B cell (primary cell): ENCODE results near the gene BST2. TPM values are rescaled to one million over a fixed set of nuclear protein-coding genes. Genes with fewer than 3 reads are reported as not detected.

Experiments
- ATAC-seq: fragments of 200-7000 bp; cut with Tn5 transposase; one replicate; pipeline ENCODE4 v1.10.0; 2021; ENCODE audit warnings: low read depth, mild to moderate bottlenecking, moderate number of reproducible peaks, moderate library complexity
- CTCF ChIA-PET: fragments of 350-600 bp; sonication (Branson Sonifier 250); formaldehyde crosslinking; loops from one replicate; lab custom pipeline; 2021; ENCODE audit warnings: antibody characterized with exemption, inconsistent platforms; lab: Charles Lee
- POLR2A ChIA-PET: fragments of 350-600 bp; sonication (Branson Sonifier 250); formaldehyde crosslinking; loops from one replicate; lab custom pipeline; 2021; ENCODE audit warnings: antibody characterized with exemption; lab: Charles Lee
- DNase-seq: peaks from one replicate; pipeline ENCODE4 v3.0.0; 2013
- H2AFZ ChIP-seq: 2 replicates; pipeline ENCODE4 v1.6.1; 2012; ENCODE audit warnings: mild to moderate bottlenecking, low read depth, low read length; ENCODE audit not compliant: insufficient read depth, poor library complexity, severe bottlenecking
- H3K27ac ChIP-seq, 2 donors: 1 replicate in 1 of 2; 2 replicates in 1 of 2; pipeline ENCODE4 v1.5.1; 2012 to 2013; ENCODE audit warnings: low read length in 2 of 2, mild to moderate bottlenecking in 2 of 2, moderate library complexity in 1 of 2
- H3K27me3 ChIP-seq, 4 experiments: fragments of 200-600 bp in 1 of 4; sonication (generic) in 1 of 4; replicated peaks in 1 of 4; 1 replicate in 2 of 4; 2 replicates in 2 of 4; pipeline versions ENCODE4 v1.6.1 to v1.7.0; 2013 to 2016; ENCODE audit warnings: low read length in 3 of 4, mild to moderate bottlenecking in 2 of 4, mixed read lengths in 1 of 4, moderate library complexity in 1 of 4; ENCODE audit not compliant: insufficient read depth in 4 of 4, control insufficient read depth in 3 of 4; ENCODE audit errors: control extremely low read depth in 1 of 4
- H3K36me3 ChIP-seq, 2 experiments: replicated peaks in 1 of 2; 1 replicate in 1 of 2; 2 replicates in 1 of 2; pipeline versions ENCODE4 v1.6.1 to v1.7.1; 2013; ENCODE audit warnings: low read length in 1 of 2; ENCODE audit not compliant: insufficient read depth in 2 of 2, control insufficient read depth in 1 of 2; ENCODE audit errors: control extremely low read depth in 1 of 2, extremely low read depth in 1 of 2
- H3K4me1 ChIP-seq, 2 donors: fragments of 200-600 bp in 1 of 2; sonication (generic) in 1 of 2; 1 replicate in 1 of 2; 2 replicates in 1 of 2; pipeline versions ENCODE4 v1.5.1 to v1.6.1; 2013 to 2017; ENCODE audit warnings: low read length in 2 of 2; ENCODE audit not compliant: control insufficient read depth in 2 of 2, insufficient read depth in 2 of 2
- H3K4me2 ChIP-seq: replicated peaks from 2 replicates; pipeline ENCODE3; 2012; ENCODE audit warnings: mild to moderate bottlenecking, low read depth, low read length; ENCODE audit not compliant: poor library complexity, severe bottlenecking
- H3K4me3 ChIP-seq, 5 experiments: fragments of 200-600 bp in 1 of 5; sonication (generic) in 1 of 5; 1 replicate in 3 of 5; 2 replicates in 2 of 5; pipeline versions ENCODE4 v1.5.1 to v1.7.0; 2011 to 2016; ENCODE audit warnings: low read length in 4 of 5, mild to moderate bottlenecking in 4 of 5, low read depth in 2 of 5, control low read depth in 1 of 5, moderate library complexity in 1 of 5; ENCODE audit not compliant: insufficient read depth in 1 of 5; ENCODE audit errors: control extremely low read depth in 1 of 5, extremely low read depth in 1 of 5
- H3K79me2 ChIP-seq: fragments of 200-600 bp; sonication (generic); one replicate; pipeline ENCODE4 v1.6.0; 2016; ENCODE audit warnings: low read length; ENCODE audit not compliant: control insufficient read depth, insufficient read depth
- H3K9ac ChIP-seq: fragments of 200-600 bp; sonication (generic); 2 replicates; pipeline ENCODE4 v1.6.1; 2017; ENCODE audit warnings: mild to moderate bottlenecking, low read length, moderate library complexity
- H3K9me3 ChIP-seq, 3 donors: one replicate each; pipeline versions ENCODE4 v1.6.1 to v1.7.1; 2013; ENCODE audit warnings: low read length in 2 of 3; ENCODE audit not compliant: control insufficient read depth in 2 of 3, insufficient read depth in 1 of 3; ENCODE audit errors: control extremely low read depth in 1 of 3
- H4K20me1 ChIP-seq: 2 replicates; pipeline ENCODE4 v1.6.0; 2012; ENCODE audit warnings: mild to moderate bottlenecking, low read length; ENCODE audit not compliant: insufficient read depth, control insufficient read depth, poor library complexity, severe bottlenecking
- H3K27ac Mint-ChIP-seq: one replicate; pipeline ENCODE4 v1.8.0; 2021; ENCODE audit warnings: mixed read lengths
- H3K27me3 Mint-ChIP-seq: one replicate; pipeline ENCODE4 v1.8.0; 2021; ENCODE audit warnings: mixed read lengths
- H3K4me1 Mint-ChIP-seq: one replicate; pipeline ENCODE4 v1.8.0; 2021; ENCODE audit warnings: mixed read lengths
- H3K4me3 Mint-ChIP-seq: one replicate; pipeline ENCODE4 v1.8.0; 2021; ENCODE audit warnings: mixed read lengths
- H3K9me3 Mint-ChIP-seq: one replicate; pipeline ENCODE4 v1.8.0; 2022; ENCODE audit warnings: mixed read lengths; ENCODE audit not compliant: insufficient read depth
- CTCF ChIP-seq: fragments of 200-600 bp; IDR thresholded peaks from one replicate; pipeline ENCODE4 v1.8.0; 2022; ENCODE audit warnings: antibody characterized with exemption, mild to moderate bottlenecking
- EZH2 ChIP-seq: IDR thresholded peaks from 2 replicates; pipeline ENCODE4 v1.6.1; 2012; ENCODE audit warnings: borderline replicate concordance, low read depth, mild to moderate bottlenecking, moderate library complexity, low read length; ENCODE audit not compliant: insufficient read depth, poor library complexity, severe bottlenecking
- WGBS: methylation state at CpG from one replicate; pipeline ENCODE4 v1.1.5; 2013; ENCODE audit warnings: missing lambda C conversion rate; ENCODE audit not compliant: insufficient coverage; 5-methylcytosine and 5-hydroxymethylcytosine counted together
- intact Hi-C: fragments of 100-400 bp; cut with micrococcal nuclease; formaldehyde crosslinking; loops from one replicate; pipeline ENCODE4 v1.10.0; 2022
- polyA plus RNA-seq: library from polyadenylated mRNA; depleted of rRNA; stranded (reverse); fragments of >200 nt; gene quantifications from 2 replicates; pipeline ENCODE4 v1.2.3, GENCODE V29; 2012
- total RNA-seq, 2 donors: library from RNA; stranded (reverse); fragments of 120-200 nt in 1 of 2; gene quantifications; 1 replicate in 1 of 2; 2 replicates in 1 of 2; pipeline versions ENCODE4 v1.2.3 to v1.2.4, GENCODE V29; 2013 to 2022

BST2 gene
- total and polyA plus RNA-seq, 2 donors (not counting 1 experiment from before 2014, with no cell fraction given): 59.7 to 79.5 TPM

GRCh38 chr19:17398902-17399527 lies 6.4 kb downstream of the BST2 start:
- DNase-seq (no peak), ATAC-seq (no peak)
- H3K4me3 ChIP-seq: no peak overlapping the region
- POLR2A ChIA-PET: no interaction called here
- Mint-ChIP-seq H3K4me1 (peaks cover 14% of the 10 kb centered on the region), H3K9me3 (no peaks in the 10 kb centered on the region), H3K27ac (no peak overlapping the region), H3K4me3 (no peak overlapping the region), H3K27me3 (no peaks in the 10 kb centered on the region)
- H3K4me1 ChIP-seq: peaks cover 9 to 17% of the 10 kb centered on the region in 2 donors
- H3K9me3 ChIP-seq: no peaks in the 10 kb centered on the region
- no peak for TF ChIP-seq EZH2
- TF ChIP-seq CTCF: no peak
- H2AFZ ChIP-seq: no peak overlapping the region
- intact Hi-C loops: no loop called here
- H4K20me1 ChIP-seq: peaks cover 17% of the 10 kb centered on the region
- H3K4me2 ChIP-seq: no peak overlapping the region
- peaks cover 0 to 19% of the 10 kb centered on the region in 2 experiments for H3K36me3 ChIP-seq
- WGBS: 77% methylated on average over 8 of the region's 8 CpGs
- no peak overlapping the region for H3K27ac ChIP-seq
- H3K79me2 ChIP-seq: peaks cover 11% of the 10 kb centered on the region
- no peak overlapping the region for H3K9ac ChIP-seq
- H3K27me3 ChIP-seq: no peaks in the 10 kb centered on the region
- CTCF ChIA-PET: interaction anchor here (1.7 kb wide), 1 partner anchor 10 kb away, joined by 7 read pairs; no protein-coding TSS in a partner anchor

GRCh38 chr19:17394891-17395415 lies 10.5 kb downstream of the BST2 start:
- peak; percentile 28 for TF ChIP-seq CTCF
- no peak for TF ChIP-seq EZH2
- Histone ChIP-seq H3K36me3 (peaks cover 0 to 8% of the 10 kb centered on the region in 2 experiments), H3K79me2 (no peaks in the 10 kb centered on the region), H3K27me3 (peaks cover 0 to 19% (median 8%) of the 10 kb centered on the region in 4 experiments), H2AFZ (peak overlapping the region; percentile 38), H3K4me1 (peaks cover 23 to 26% of the 10 kb centered on the region in 2 donors), H4K20me1 (no peaks in the 10 kb centered on the region), H3K9me3 (peaks cover 0 to 9% (median 0%) of the 10 kb centered on the region in 3 donors), H3K27ac (peak overlapping the region in 1 of 2 donors; percentile 53), H3K4me3 (no peak overlapping the region), H3K4me2 (peak overlapping the region; percentile 51), H3K9ac (no peak overlapping the region)
- Mint-ChIP-seq H3K27ac (peak overlapping the region; percentile 41), H3K27me3 (no peaks in the 10 kb centered on the region), H3K4me3 (no peak overlapping the region), H3K4me1 (peaks cover 21% of the 10 kb centered on the region), H3K9me3 (no peaks in the 10 kb centered on the region)
- peak; percentile 56 for DNase-seq
- intact Hi-C loops: loop anchor here (1.0 kb wide), 1 partner anchor 71 kb away; no protein-coding TSS in a partner anchor
- POLR2A ChIA-PET: interaction anchor here (0.5 kb wide), 1 partner anchor 52 kb away, joined by 3 read pairs; no protein-coding TSS in a partner anchor
- ATAC-seq: no peak
- 17% methylated on average over 19 of the region's 19 CpGs for WGBS
- CTCF ChIA-PET: interaction anchor here (1.0 to 2.1 kb wide), 4 partner anchors 9 to 71 kb away, joined by 3 to 14 read pairs (median 4); no protein-coding TSS in a partner anchor
